Measurements from ENCODE around the gene OLFM2.

DNA sequence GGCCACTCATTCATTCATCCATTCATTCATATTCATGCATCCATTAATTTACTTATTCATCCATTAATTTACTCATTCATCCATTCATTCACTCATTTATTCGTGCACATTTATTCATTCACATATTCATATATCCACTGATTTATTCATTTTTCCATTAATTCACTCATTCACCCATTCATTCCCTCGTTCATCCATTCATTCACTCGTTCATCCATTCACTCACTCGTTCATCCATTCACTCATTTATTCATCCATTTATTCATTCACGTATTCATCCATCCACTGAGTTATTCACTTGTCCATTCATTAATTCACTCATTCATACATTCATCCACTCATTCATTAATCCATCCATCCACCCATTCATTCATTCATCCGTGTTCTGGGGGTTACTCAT, 35.8 kb upstream of the OLFM2 start:
- no peak for TF ChIP-seq POLR2AphosphoS5 (IDR thresholded peaks at IDR 0.05)
- TF ChIP-seq, protein P1, sequence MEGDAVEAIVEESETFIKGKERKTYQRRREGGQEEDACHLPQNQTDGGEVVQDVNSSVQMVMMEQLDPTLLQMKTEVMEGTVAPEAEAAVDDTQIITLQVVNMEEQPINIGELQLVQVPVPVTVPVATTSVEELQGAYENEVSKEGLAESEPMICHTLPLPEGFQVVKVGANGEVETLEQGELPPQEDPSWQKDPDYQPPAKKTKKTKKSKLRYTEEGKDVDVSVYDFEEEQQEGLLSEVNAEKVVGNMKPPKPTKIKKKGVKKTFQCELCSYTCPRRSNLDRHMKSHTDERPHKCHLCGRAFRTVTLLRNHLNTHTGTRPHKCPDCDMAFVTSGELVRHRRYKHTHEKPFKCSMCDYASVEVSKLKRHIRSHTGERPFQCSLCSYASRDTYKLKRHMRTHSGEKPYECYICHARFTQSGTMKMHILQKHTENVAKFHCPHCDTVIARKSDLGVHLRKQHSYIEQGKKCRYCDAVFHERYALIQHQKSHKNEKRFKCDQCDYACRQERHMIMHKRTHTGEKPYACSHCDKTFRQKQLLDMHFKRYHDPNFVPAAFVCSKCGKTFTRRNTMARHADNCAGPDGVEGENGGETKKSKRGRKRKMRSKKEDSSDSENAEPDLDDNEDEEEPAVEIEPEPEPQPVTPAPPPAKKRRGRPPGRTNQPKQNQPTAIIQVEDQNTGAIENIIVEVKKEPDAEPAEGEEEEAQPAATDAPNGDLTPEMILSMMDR (IDR thresholded peaks at IDR 0.05), result no peak
- TF ChIP-seq POLR2A (IDR thresholded peaks at IDR 0.05), result no peak
- no peak for TF ChIP-seq EP300 (IDR thresholded peaks at IDR 0.05)

All from suprapubic skin (tissue), 4 donors.